ENCODE data around the gene AQR.
"Not testable (repeated sequence)": the region's sequence is repeated elsewhere in the genome, so short reads cannot be mapped to it uniquely, and the experiment has no call there.

The AQR gene

GRCh38 chr15:34869110-34869509 lies 100.4 kb downstream of the AQR start:
- FAIRE-seq, result no peak

- FAIRE-seq, result no peak
These were observed 104.0 kb downstream of the AQR start for GRCh38 chr15:34865531-34865930.

- FAIRE-seq, result no peak
These were observed 108.3 kb downstream of the AQR start for GRCh38 chr15:34861214-34861613.

GRCh38 chr15:34855893-34856292 lies 113.6 kb downstream of the AQR start:
- FAIRE-seq, result no peak

- FAIRE-seq, result no peak
These were observed 114.1 kb downstream of the AQR start for GRCh38 chr15:34855413-34855812.

GRCh38 chr15:34854232-34854631 lies 115.3 kb downstream of the AQR start:
- FAIRE-seq, result no peak

GRCh38 chr15:34853001-34853758 lies 116.4 kb downstream of the AQR start:
- FAIRE-seq, result no peak

GRCh38 chr15:34851751-34852150 lies 117.8 kb downstream of the AQR start:
- no peak for FAIRE-seq

GRCh38 chr15:34851007-34851406 lies 118.5 kb downstream of the AQR start:
- FAIRE-seq, result no peak

GRCh38 chr15:34850121-34850520 lies 119.4 kb downstream of the AQR start:
- no peak for FAIRE-seq

GRCh38 chr15:34849364-34849959 lies 120.1 kb downstream of the AQR start:
- no peak for FAIRE-seq

GRCh38 chr15:34847598-34847997 lies 121.9 kb downstream of the AQR start:
- FAIRE-seq, result no peak

- no peak for FAIRE-seq
These were observed 128.2 kb downstream of the AQR start for GRCh38 chr15:34841262-34841725.

GRCh38 chr15:34838282-34838681 lies 131.3 kb downstream of the AQR start:
- no peak for FAIRE-seq

GRCh38 chr15:34837246-34838016 lies 132.1 kb downstream of the AQR start:
- no peak for FAIRE-seq

- no peak for FAIRE-seq
These were observed 141.2 kb downstream of the AQR start for GRCh38 chr15:34828145-34828911.

GRCh38 chr15:34821831-34822230 lies 147.7 kb downstream of the AQR start:
- no peak for FAIRE-seq

- FAIRE-seq, result no peak
These were observed 149.4 kb downstream of the AQR start for GRCh38 chr15:34820110-34820509.

GRCh38 chr15:34818526-34818925 lies 151.0 kb downstream of the AQR start:
- FAIRE-seq, result no peak

GRCh38 chr15:34815836-34816235 lies 153.7 kb downstream of the AQR start:
- FAIRE-seq, result no peak

- FAIRE-seq, result no peak
These were observed 155.9 kb downstream of the AQR start for GRCh38 chr15:34813446-34814190.

- not testable (repeated sequence) for FAIRE-seq
These were observed 156.6 kb downstream of the AQR start for GRCh38 chr15:34812868-34813365.

Measured in G401.6 (cell line).